Hepatocyte (in vitro differentiated cells): ENCODE data around the gene SMG7.

ENCODE experiments used
- EZH2 ChIP-seq: fragments of 200-600 bp; sonication (generic); IDR thresholded peaks from 2 replicates; pipeline ENCODE4 v1.6.1; 2016; ENCODE audit warnings: antibody characterized with exemption, mild to moderate bottlenecking, borderline replicate concordance
- EZH2phosphoT487 ChIP-seq: fragments of 200-600 bp; sonication (generic); IDR thresholded peaks from one replicate; pipeline ENCODE4 v1.6.1; 2018; ENCODE audit warnings: antibody characterized with exemption, mild to moderate bottlenecking, low read depth, moderate library complexity; ENCODE audit not compliant: unreplicated experiment, severe bottlenecking
- TF ChIP-seq, protein P1 (sequence below): fragments of 200-600 bp; sonication (generic); IDR thresholded peaks from 2 replicates; pipeline ENCODE4 v1.5.1; 2016; ENCODE audit warnings: antibody characterized with exemption, mild to moderate bottlenecking; ENCODE audit not compliant: poor library complexity

- no peak for TF ChIP-seq EZH2
- TF ChIP-seq, protein P1, sequence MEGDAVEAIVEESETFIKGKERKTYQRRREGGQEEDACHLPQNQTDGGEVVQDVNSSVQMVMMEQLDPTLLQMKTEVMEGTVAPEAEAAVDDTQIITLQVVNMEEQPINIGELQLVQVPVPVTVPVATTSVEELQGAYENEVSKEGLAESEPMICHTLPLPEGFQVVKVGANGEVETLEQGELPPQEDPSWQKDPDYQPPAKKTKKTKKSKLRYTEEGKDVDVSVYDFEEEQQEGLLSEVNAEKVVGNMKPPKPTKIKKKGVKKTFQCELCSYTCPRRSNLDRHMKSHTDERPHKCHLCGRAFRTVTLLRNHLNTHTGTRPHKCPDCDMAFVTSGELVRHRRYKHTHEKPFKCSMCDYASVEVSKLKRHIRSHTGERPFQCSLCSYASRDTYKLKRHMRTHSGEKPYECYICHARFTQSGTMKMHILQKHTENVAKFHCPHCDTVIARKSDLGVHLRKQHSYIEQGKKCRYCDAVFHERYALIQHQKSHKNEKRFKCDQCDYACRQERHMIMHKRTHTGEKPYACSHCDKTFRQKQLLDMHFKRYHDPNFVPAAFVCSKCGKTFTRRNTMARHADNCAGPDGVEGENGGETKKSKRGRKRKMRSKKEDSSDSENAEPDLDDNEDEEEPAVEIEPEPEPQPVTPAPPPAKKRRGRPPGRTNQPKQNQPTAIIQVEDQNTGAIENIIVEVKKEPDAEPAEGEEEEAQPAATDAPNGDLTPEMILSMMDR, result no peak
- no peak for TF ChIP-seq EZH2phosphoT487
These were observed 61.4 kb downstream of the SMG7 start for GRCh38 chr1:183533617-183534174.
